ENCODE results near the gene ETS2.

The ETS2 gene

DNA sequence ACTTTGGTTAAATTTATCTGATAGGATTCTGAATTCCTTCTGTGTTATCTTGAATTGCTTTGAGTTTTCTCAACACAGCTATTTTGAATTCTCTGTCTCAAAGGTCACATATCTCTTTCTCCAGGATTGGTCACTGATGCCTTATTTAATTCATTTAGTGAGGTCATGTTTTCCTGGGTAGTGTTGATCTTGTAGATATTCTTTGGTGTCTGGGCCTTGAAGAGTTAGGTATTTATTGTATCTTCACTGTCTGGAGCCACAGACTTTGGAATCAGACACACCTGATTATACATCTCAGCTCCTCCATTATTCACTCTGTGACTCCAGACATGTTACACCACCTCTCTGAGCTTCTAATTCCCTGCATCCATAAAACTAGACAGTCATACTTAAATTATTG, 34.2 kb upstream of the ETS2 start:
- no peak for DNase-seq (ENCODE audit: low read depth)
- TF ChIP-seq, protein P1, sequence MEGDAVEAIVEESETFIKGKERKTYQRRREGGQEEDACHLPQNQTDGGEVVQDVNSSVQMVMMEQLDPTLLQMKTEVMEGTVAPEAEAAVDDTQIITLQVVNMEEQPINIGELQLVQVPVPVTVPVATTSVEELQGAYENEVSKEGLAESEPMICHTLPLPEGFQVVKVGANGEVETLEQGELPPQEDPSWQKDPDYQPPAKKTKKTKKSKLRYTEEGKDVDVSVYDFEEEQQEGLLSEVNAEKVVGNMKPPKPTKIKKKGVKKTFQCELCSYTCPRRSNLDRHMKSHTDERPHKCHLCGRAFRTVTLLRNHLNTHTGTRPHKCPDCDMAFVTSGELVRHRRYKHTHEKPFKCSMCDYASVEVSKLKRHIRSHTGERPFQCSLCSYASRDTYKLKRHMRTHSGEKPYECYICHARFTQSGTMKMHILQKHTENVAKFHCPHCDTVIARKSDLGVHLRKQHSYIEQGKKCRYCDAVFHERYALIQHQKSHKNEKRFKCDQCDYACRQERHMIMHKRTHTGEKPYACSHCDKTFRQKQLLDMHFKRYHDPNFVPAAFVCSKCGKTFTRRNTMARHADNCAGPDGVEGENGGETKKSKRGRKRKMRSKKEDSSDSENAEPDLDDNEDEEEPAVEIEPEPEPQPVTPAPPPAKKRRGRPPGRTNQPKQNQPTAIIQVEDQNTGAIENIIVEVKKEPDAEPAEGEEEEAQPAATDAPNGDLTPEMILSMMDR (IDR thresholded peaks at IDR 0.05; ENCODE audit: control insufficient read depth, extremely low read depth, insufficient read depth): no peak
- no peak overlapping the region for H3K4me3 ChIP-seq (ENCODE audit: low read depth, low read length)

DNA sequence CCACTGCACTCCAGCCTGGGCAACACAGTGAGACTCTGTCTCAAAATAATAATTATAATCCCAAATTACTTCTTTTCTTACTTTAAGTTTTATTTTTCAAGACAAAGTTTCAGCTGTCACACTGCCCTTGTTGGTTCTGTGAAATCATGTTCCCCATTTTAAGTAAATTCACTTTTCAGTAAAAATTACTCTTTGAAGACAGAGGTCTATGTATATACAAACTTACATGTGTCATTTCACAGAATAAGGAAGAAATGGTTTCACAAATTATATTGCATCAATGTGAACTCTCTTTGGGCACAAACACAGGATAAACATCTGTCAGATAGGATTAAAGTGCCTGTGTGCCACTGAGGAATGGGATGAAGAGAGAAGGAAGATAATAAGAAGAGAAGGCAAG, 33.1 kb upstream of the ETS2 start:
- no peak overlapping the region for H3K4me3 ChIP-seq (ENCODE audit: low read depth, low read length)
- TF ChIP-seq, protein P1 (IDR thresholded peaks at IDR 0.05; ENCODE audit: control insufficient read depth, extremely low read depth, insufficient read depth): no peak
- no peak for DNase-seq (ENCODE audit: low read depth)

DNA sequence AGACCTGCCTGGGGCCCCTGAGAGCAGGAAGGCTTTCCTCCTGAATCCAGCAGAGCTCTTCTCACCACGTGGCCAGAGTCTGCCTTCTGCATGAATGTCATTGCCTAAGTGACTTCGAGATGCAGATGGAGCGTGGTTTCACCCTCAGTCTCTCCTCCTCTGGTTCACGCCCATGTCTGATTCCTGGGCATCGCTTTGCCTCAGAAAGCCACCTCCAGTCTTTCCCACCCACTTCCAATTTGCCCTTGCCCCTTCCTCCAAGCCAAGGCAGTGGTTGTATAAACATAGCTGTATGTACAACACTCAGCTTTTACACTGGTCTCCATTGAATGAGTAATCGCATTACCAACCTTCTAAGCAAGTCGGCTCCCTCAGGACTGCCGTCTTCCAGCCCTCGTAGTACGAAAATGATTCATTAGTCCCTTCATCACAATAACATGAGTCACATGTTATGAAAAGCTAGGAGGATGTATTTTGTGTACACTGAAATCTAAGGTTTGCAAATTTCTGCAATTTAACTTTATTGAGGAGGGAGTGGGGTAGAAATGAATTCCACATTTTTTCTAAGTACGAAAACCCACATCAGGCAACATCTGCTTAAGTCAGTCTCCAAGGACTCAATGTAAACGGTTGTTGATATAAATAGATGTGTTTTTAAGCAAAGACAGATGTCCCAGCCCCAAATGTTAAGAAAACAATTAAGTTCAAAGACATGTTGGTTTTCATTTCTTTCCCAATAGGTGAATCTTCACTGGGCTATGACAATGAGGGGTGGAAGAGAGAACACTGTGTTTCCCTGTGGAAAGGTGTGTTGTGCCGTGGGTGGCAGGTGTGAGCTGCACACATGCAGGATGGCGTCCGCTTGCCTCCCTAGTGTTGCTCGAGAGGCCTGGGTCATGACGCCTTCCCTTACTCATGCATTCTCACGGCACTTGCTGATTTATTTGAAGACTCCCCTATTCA, 32.3 kb upstream of the ETS2 start:
- no peak overlapping the region for H3K4me3 ChIP-seq (ENCODE audit: low read depth, low read length)
- TF ChIP-seq, protein P1 (IDR thresholded peaks at IDR 0.05; ENCODE audit: control insufficient read depth, extremely low read depth, insufficient read depth): no peak
- DNase-seq (ENCODE audit: low read depth): no peak

DNA sequence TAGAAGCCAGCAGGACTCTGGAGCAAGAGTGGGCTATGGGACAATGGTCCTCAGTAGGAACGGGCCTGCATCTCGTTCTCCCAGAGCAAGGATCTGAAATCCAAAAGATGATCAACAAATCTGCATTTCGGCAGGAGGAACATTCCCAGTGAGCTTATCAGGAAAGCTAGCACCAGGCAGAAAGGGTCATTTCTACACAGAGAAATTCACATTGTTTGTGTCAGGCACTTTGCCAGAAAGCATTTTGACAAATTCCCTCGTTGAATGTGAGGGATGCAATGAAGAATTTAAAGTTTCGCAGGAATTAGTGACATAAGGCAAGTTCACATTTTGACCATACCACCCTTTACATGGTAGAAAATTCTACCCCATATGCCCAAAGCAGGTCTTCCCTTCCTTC, 31.6 kb upstream of the ETS2 start:
- no peak overlapping the region for H3K4me3 ChIP-seq (ENCODE audit: low read depth, low read length)
- DNase-seq (ENCODE audit: low read depth): no peak
- TF ChIP-seq, protein P1 (IDR thresholded peaks at IDR 0.05; ENCODE audit: control insufficient read depth, extremely low read depth, insufficient read depth): no peak

DNA sequence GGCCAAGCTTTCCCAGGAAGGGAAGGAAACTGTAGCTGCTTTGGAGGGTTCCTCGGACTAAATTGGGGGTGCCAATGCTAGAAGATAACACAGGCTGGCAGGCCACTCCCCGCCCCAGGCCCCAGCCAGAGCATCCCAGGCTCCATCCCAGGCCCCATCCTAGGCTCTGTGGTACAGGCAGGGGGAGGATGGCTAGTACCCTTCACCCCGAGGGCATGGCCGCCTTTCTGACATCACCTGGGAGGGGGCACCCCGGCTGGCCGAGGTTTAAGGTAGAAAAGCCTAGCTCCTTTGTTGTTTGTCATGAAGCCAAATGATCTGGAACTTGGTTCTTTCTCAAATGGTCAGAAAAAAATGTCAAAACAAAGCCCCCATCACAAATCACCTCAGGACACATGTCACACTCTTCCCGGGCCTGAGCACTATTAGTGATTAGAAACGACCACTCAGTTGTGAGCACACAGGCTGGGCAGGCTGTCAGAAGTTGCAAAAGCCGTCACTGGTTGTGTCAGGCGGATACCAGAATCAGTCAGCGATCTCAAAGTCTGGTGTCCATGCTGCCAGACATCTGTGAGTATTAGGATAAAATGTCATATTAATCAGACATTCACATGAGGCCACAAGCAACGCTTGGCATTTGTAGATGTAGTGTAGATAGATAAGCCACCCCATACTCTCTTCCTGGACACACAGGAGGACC, 31.0 kb upstream of the ETS2 start:
- DNase-seq (ENCODE audit: low read depth): no peak
- TF ChIP-seq, protein P1 (IDR thresholded peaks at IDR 0.05; ENCODE audit: control insufficient read depth, extremely low read depth, insufficient read depth): no peak
- no peak overlapping the region for H3K4me3 ChIP-seq (ENCODE audit: low read depth, low read length)

DNA sequence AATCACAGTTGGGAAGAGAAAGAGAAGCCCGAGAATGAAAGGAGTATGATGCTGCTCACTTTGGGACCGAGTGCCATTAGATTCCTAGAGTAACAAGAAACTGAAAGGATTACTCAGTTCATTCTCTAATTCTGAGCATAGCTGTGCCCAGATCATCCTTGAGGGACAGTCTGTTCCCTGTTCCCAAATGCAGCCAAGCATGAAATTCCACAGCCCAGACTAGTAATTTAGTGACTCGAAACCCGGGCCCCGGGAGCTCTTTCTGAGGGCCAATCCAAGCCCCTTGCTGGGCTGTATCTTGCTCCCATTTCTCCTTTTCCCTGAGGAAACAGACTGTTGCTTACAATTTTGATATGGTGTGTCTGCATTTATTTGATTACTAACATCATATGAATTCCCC, 30.0 kb upstream of the ETS2 start:
- TF ChIP-seq, protein P1 (IDR thresholded peaks at IDR 0.05; ENCODE audit: control insufficient read depth, extremely low read depth, insufficient read depth): no peak
- DNase-seq (ENCODE audit: low read depth): no peak
- H3K4me3 ChIP-seq (ENCODE audit: low read depth, low read length): no peak overlapping the region
